Effector CD4-positive, alpha-beta T cell (primary cell): ENCODE results near the gene VEGFA.
"Not testable (repeated sequence)": the region's sequence is repeated elsewhere in the genome, so short reads cannot be mapped to it uniquely, and the experiment has no call there.

ENCODE experiments used
- DNase-seq: peaks from one replicate; pipeline ENCODE4 v3.0.0-alpha.2; 2020

The VEGFA gene

GRCh38 chr6:43806043-43806757, 36.2 kb downstream of the VEGFA start:
- DNase-seq: no peak

DNA sequence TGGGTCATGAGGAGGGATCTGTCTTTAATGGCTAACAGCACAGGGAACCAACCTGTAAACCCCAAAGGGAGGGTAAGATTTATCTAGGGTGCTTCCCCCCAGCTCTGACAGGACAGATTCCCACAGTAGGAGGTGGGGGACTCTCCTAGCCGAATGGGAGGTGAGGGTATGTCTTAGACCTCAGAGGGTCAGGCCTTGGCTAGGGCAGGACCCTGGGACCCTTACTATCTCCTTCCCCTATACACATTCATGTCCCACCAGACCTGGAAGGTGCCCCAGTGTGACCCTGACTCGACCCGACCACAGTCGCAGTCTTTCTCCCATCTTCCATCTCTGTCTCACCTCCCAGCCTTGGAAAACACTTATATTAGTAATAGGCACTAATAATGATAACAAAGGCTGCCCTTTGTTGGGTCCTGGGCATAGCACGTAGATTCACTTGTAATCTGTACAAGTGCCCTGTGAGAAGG, 36.8 kb downstream of the VEGFA start:
- DNase-seq: no peak

DNA sequence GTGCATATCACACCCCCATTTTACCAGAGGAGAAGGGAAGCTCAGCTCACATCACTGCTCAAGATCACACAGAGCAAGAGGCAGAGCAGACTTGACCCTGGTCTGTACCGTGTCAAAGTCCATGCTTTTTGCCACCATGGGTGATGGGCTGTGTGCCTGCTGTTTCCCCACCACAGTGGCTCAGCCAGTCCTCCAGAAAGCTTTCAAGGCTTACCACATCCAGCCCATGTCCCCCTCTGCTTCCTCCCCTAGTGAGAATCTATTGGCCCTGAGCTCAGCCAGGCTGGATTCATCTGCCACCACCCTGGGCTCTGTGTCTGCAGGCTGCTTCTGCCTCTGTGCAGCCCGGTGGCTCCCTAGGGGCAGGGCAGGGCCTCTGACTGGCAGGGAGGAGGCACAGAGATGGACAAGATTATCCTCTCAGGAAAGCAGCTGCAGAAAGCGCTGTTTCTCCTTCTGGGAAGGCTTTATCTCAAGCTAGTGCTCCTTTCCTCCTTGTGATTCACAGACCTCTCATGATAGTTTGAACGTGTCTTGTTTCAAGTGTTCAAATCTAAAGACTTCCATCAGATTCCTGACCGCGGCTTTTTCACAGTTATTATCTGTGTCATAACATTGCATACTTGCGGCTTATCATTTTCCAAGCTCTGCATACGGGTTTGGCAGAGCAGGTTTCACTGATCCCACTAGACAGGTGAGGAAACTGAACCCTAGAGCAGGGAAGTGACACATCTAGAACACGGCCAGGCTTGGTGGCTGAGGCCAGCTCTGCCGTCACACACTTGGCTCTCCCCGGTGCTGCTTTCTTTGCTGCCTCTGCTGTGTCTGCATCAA, 37.4 kb downstream of the VEGFA start:
- no peak for DNase-seq

GRCh38 chr6:43808412-43808811, 38.4 kb downstream of the VEGFA start:
- DNase-seq: no peak

DNA sequence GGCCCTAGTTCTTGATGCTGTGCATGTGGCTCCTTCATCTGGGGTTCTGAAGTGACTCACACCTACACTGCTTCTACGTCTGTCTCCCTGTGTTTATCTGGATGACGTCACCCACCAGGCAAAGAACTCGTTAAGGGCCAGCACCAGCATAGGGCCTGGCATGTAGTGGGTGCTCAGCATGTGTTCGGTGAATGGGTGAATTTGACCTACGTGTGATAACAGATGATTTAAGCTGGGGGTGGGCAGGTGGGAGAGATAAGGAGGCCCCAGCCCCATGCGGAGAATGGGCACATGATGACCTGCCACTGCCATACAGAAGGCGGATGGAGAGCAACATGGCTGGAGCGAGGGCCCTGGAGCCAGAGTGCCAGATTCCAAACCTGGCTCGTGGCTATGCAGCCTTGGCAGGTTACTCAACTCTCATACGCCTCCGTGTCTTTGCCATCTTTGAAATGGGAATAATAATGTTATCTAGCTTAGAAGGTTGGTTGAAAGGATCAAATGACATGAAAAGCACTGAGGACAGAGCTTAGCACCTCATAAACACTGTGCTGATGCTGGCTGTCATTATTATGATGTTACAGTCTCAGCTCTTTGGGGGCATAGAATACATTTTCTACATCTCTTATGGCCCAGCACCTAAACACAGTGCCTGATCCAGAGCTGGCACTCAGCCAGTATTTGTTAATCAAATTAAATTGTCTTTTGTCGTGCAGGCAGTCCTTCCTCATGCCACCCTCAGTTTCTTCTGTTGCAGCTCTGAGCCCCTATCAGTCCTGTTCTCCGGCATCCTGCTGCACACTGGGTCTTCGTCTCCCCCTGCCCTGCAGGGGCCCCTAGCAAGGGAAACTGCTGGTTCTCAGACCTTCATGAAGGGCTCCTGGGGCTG, 39.6 kb downstream of the VEGFA start:
- DNase-seq: no peak

GRCh38 chr6:43810965-43811732, 41.1 kb downstream of the VEGFA start:
- no peak for DNase-seq

DNA sequence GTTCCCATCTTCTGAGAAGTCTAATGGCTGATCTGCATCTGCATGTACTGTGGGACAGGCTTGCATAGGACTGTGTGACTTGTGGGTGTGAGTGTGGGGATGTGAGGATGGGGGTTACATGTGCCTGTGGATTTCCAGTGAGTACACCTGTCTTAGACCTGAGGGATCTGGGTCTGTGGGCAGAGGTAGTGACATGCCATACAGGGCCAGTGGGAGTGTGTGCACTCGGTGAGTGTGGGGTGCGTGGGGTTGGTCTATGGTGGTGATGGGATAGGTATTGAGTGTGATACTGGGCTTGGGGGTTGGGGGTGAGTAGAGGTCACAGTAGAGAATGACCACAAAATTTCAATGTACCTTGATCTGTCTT, 41.7 kb downstream of the VEGFA start:
- DNase-seq: no peak

DNA sequence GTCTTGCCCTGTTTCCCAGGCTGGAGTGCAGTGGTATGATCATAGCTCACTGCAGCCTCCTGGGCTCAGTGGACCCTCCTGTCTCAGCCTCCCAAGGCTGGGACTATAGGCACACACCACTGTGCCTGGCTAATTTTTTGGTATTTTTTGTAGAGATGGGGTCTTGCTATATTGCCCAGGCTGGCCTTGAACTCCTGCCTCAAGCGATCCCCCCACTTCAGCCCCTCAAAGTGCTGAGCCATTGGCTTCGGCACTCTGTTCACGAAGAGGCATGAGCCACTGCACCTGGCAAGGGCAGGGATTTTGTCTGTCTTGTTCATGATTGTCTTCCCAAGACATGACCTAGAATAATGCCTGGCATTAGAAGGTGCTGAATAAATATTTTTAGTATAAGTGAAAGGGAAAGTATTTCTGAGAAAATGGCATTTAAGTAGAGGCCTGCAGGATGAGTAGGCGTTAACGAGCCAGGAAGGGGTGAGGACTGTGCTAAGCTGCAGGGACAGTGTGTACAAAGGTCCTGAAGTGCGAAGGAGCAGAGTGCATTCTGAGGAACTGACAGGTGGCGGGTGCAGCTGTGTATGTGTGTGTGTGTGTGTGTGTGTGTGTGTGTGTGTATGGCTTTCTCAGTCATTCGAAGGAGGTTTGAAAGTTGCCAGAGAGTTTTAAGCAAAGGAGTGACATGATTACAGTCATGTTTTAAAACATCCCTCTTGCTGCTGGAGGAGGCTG, 43.0 kb downstream of the VEGFA start:
- no peak for DNase-seq

DNA sequence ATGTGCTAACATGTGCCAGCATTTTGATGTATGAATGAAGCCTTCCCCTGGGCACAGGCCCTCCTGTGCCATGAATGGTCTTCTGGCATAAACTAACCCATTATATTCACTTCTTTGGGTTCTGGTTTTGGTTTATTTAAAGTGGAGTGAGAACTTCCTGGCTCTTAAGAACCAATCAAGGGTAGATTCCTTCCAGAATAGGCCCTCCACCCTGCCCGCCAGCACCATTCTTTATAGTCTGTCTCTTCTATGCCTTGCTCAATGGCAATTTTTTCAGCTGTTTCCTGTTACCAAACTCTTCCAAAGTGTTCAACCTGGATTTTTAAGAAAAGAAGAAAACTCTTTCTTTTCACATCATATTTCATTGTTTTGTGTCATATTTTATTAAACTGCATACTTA, 44.1 kb downstream of the VEGFA start:
- no peak for DNase-seq

GRCh38 chr6:43814865-43815264, 44.9 kb downstream of the VEGFA start:
- DNase-seq: no peak

GRCh38 chr6:43817192-43817591, 47.2 kb downstream of the VEGFA start:
- no peak for DNase-seq

- not testable (repeated sequence) for DNase-seq
Measured at GRCh38 chr6:43818973-43819372, 49.0 kb downstream of the VEGFA start.

GRCh38 chr6:43819958-43820357, 49.9 kb downstream of the VEGFA start:
- no peak for DNase-seq

DNA sequence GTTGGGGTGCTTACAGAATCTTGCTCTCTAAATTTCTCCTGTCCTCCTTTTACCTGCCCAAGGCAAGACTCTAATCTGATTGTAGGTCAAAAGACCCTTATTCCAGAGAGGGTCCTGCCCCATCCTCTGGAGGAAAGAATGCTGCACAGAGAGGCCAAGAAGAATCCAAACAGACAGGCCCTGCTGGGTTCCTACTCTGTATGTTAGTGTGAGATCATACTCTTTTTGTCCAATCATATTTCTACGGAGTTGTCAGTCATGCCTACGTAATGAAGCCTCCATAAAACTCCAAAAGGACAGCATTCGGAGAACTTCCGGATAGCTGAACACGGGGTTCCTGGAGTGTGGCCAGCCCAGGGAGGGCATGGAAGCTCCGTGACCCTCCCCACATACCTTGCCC, 50.5 kb downstream of the VEGFA start:
- DNase-seq: no peak

DNA sequence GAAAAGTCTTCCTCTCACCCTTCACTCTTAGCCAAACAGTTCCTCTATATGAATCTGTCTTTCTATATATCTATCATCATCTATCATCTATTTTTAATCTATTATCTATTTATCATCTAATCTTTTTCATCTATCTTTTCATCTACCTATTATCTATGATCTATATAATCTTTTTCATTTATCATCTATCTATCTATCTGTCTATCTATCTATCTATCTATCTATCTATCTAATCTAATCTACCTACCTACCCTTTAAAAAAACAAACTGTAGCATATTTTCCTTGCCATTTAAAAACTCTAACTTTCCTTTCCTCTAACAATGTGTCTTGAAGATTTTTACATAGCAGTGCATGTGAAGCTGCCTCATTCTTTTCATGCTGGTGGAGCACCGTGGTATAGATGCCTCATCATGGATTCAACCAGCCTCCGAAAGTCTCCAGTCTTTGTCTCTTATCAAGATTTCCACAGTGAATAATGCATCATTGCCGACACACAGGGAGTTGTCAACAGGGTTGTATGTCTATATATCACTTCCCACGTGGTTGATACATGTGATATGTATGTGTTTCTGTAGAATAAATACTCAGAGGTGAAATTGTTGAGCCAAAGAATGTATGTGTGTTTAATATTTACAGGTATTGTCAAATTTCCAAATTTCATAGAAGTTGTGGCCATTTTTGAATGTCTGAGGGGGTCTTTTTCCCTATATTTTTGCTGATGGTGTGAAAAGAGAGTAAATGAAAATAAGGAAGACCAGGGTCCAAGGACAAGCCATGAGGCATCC, 51.3 kb downstream of the VEGFA start:
- DNase-seq: no peak

DNA sequence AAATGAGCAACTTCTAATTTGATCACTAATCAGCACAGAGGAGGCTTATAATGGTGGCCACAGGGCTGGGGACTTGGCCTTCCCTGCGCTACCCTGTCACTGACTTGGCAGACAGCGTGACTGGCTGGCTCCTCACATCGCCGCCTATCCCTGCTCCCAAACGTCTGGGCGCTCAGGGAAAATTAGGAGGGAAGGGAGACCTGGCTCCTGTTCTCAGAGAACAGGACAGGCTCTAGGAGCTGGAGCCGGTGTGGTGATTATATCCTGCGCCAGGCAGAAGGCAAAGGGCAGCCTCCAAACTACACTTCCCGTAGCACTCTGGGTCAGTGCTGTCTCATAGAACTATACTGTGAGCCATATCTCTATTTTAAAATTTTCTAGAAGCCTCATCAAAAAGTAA, 53.4 kb downstream of the VEGFA start:
- DNase-seq: no peak

DNA sequence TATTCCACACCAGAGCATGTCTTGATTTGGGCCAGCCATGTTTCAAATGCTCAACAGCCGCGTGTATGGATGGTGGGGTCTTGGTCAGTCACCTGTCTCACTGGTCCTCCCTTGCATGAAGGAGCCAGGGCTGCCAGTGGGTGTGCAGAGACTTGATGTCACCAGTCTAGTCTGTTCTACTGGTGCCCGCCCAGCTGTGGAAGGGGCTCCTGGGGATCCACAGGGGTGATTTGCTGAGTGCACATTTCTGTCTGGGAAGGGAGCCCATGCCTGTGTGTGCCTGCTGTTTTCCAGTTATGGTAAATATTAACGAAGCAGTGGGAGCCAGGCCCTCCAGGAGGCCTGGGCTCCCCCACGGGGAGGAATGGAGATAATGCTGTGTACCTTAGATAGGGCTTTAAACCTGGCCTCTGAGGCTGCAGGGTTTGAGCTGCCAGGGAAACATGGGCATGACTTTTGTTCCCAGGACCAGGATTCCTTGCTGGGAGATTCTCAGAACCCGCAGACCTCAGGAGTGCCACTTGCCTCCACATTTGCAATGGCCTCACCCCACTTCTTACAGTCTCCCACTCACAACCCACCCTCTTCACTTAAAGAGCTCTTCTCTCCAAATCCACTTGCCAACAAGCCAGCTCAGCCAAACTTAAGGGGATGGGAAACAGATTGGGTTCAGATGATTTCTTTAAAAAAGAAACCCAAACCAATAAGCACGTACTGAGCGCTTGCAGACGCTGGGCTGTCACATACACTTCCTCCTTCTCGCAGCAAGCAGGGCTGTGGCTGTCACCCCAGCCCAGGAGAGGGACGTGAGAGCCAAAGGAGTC, 54.1 kb downstream of the VEGFA start:
- DNase-seq: no peak

DNA sequence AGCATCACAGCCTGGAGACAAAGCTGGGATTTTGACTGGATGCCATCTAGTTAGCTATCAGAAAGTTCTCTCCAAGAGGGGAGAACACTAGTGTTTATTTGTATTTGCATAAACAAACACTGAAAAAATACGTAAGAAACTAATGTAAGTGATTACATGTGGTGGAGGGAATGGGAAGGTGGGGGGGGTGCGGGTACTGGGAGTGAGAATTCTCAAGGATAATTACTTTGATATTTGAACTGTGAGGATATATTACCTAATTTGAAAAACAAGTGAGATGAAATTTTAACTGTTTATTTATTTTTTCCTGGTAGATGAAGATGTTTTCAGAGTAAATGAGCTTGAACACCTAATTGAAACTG, 54.7 kb downstream of the VEGFA start:
- no peak for DNase-seq

DNA sequence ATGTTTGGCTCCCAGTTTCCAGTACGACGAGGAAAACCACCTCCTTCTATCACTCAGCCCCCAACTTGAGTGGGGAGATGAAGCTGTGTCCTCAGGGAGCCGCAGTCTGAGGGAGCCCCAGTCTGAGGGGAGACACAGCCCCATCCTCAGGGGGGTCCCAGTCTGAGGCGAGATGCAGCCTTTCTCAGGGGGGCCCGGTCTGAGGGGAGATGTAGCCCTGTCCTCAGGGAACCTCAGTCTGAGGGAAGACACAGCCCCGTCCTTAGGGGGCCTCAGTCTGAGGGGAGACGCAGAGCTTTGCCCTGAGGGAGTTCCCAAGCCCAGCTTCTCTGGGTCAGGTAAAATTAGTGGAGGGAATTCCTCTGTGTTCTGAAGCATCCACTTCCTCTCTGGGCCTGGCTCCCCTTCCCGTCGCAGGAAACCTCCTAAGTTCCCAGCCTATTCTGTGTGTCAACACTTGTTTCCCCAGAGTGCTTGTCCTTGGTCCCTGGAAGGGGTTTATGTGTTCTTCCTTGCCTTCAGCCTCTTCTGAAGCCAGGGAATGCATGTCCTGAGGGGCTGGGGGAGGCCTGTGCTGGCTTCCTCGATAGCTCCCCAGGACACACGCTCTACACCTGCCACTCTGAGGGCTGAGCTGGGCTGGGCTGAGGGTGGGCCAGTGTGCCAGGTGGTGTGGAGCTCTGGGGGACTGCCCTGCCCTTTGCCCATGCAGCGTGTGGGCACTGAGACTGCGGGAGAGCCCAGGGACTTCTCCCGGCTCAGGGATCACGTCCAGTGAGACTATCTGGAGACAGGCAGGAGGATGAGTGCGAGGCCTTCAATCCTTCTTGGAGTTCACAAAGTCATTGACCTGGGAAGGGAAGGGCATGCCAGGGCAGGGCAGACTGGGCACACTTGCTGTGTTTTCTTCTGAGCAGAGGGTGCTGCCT, 55.4 kb downstream of the VEGFA start:
- DNase-seq: no peak
